Measurements from ENCODE around the gene TIGD4. TPM values are rescaled to one million over a fixed set of nuclear protein-coding genes. Genes with fewer than 3 reads are reported as not detected.

Gene TIGD4
- total RNA-seq, 4 donors from 2014 or later, result 0.14 to 0.95 (median 0.75) TPM; not detected in 1

DNA sequence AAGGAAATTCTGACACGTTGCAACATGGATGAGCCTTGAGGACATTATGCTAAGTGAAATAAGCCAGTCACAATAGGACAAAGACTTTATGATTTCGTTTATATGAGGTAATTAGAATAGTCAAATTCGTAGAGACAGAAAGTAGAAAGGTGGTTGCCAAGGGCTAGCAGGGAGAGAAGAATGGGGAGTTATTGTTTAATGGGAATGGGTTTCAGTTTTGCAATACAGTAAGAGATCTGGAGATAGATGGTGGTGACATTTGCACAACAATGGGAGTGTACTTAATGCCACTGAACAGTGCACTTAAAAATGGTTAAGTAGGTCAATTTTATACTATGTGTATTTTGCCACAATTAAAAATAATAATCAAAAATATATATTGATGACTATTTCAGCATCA is 56.3 kb downstream of the TIGD4 start:
- H3K27me3 ChIP-seq, result no peaks in the 10 kb centered on the region
- H3K9me3 ChIP-seq, result no peaks in the 10 kb centered on the region
- no peaks in the 10 kb centered on the region for H3K4me1 ChIP-seq
- 63 to 71% methylated on average over 3 of the region's 3 CpGs for WGBS, 2 donors (ENCODE audit: low coverage in 1 of 2)
- no peak for DNase-seq
- H3K36me3 ChIP-seq, result no peaks in the 10 kb centered on the region
- TF ChIP-seq, protein P1, sequence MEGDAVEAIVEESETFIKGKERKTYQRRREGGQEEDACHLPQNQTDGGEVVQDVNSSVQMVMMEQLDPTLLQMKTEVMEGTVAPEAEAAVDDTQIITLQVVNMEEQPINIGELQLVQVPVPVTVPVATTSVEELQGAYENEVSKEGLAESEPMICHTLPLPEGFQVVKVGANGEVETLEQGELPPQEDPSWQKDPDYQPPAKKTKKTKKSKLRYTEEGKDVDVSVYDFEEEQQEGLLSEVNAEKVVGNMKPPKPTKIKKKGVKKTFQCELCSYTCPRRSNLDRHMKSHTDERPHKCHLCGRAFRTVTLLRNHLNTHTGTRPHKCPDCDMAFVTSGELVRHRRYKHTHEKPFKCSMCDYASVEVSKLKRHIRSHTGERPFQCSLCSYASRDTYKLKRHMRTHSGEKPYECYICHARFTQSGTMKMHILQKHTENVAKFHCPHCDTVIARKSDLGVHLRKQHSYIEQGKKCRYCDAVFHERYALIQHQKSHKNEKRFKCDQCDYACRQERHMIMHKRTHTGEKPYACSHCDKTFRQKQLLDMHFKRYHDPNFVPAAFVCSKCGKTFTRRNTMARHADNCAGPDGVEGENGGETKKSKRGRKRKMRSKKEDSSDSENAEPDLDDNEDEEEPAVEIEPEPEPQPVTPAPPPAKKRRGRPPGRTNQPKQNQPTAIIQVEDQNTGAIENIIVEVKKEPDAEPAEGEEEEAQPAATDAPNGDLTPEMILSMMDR (IDR thresholded peaks at IDR 0.05), result no peak
- TF ChIP-seq EP300 (IDR thresholded peaks at IDR 0.05; ENCODE audit: low read depth) (no peak), POLR2A (IDR thresholded peaks at IDR 0.05) (no peak), POLR2AphosphoS5 (IDR thresholded peaks at IDR 0.05) (no peak)
- no peak overlapping the region for H3K4me3 ChIP-seq
- H3K27ac ChIP-seq, result no peak overlapping the region
- intact Hi-C loops (cut with DNase I; ENCODE audit: low total_unique reads), result no loop called here
- in situ Hi-C loops (cut with MboI; ENCODE audit: low pct_ligation_motif_present in 1 of 4, low pct_unique_long_range_greater_than_20kb in 1 of 4, low sequenced_read_pairs in 3 of 4), result no loop called here

DNA sequence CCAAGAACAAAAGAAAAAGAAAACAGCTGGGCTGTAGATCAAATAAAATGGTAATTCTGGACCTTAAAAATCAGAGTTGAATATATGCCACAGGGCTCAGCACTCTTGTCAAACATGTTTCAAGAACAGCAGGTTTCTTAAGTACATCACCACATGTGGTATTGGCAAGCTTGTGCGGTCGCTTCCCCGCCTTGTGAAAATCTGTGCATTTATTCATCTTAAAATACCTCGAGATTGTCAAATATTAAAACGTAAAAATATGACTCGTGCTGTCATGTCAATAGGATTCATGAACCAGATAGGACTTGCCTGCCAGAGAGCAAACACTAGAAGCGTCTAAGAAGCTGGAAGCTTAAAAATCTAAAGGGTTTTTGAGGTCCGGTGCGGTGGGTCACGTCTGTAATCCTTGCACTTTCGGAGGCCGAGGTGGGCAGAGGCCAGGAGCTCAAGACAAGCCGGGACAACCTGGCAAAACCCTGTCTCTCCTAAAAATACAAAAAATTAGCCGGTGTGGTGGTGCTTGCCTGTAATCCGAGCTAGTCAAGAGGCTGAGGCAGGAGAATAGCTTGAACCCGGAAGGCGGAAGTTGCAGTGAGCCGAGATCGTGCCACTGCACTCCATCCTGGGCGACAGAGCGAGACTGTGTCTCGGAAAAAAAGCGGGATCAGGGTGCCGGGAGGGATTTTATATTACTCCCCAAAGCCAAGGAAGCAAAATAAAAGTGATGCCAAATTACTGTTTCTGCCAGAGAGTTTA is 59.6 kb downstream of the TIGD4 start:
- no peak for DNase-seq
- no peaks in the 10 kb centered on the region for H3K9me3 ChIP-seq
- TF ChIP-seq, protein P1 (IDR thresholded peaks at IDR 0.05), result no peak
- TF ChIP-seq POLR2A (IDR thresholded peaks at IDR 0.05) (no peak), EP300 (IDR thresholded peaks at IDR 0.05; ENCODE audit: low read depth) (no peak), POLR2AphosphoS5 (IDR thresholded peaks at IDR 0.05) (no peak)
- no peaks in the 10 kb centered on the region for H3K4me1 ChIP-seq
- in situ Hi-C loops (cut with MboI; ENCODE audit: low pct_ligation_motif_present in 1 of 4, low pct_unique_long_range_greater_than_20kb in 1 of 4, low sequenced_read_pairs in 3 of 4), result no loop called here
- intact Hi-C loops (cut with DNase I; ENCODE audit: low total_unique reads), result no loop called here
- no peaks in the 10 kb centered on the region for H3K27me3 ChIP-seq
- no peak overlapping the region for H3K27ac ChIP-seq
- H3K36me3 ChIP-seq, result no peaks in the 10 kb centered on the region
- H3K4me3 ChIP-seq, result no peak overlapping the region
- WGBS, 2 donors (ENCODE audit: low coverage in 1 of 2), result 82 to 89% methylated on average over 19 to 24 of the region's 24 CpGs

Other genes starting within 250 kb of the TIGD4 start
- gene FBXW7, start 243.6 kb downstream of the TIGD4 start, total RNA-seq, result 100 to 1,000 TPM in 1 of 4 donors, 10 to 100 TPM in 3; 11.6 to 125 (median 49.5) TPM
- gene TMEM154, start 99.7 kb downstream of the TIGD4 start, total RNA-seq, result 1 to 10 TPM; 1.8 to 5.4 (median 3.9) TPM
- gene ARFIP1, start 224 bp upstream of the TIGD4 start, total RNA-seq, result 100 to 1,000 TPM in 1 of 4 donors, 10 to 100 TPM in 3; 35.0 to 115 (median 46.2) TPM
- 10 to 100 TPM in 3 of 4 donors, 1 to 10 TPM in 1; 4.6 to 40.4 (median 15.5) TPM for gene FHDC1, start 156.6 kb upstream of the TIGD4 start, total RNA-seq